Uterus (tissue), 4 donors: ENCODE results near the gene ZNF264. TPM values are rescaled to one million over a fixed set of nuclear protein-coding genes. Genes with fewer than 3 reads are reported as not detected.
"Not testable (repeated sequence)": the region's sequence is repeated elsewhere in the genome, so short reads cannot be mapped to it uniquely, and the experiment has no call there.

Source experiments
- DNase-seq, 2 donors: peaks; one replicate each; pipeline ENCODE4 v3.0.0-alpha.2; 2019 to 2020
- H3K27ac ChIP-seq, 2 donors: fragments of 200-600 bp; sonication (generic); 1 replicate in 1 of 2; 2 replicates in 1 of 2; pipeline ENCODE4 v1.5.1; 2016 to 2018
- H3K27me3 ChIP-seq, 2 donors: fragments of 200-600 bp; sonication (generic); one replicate each; pipeline ENCODE4 v1.5.1; 2018 to 2019; ENCODE audit warnings: control low read depth in 1 of 2
- H3K36me3 ChIP-seq, 2 donors: fragments of 200-600 bp; sonication (generic); one replicate each; pipeline ENCODE4 v1.5.1; 2019; ENCODE audit warnings: control low read depth in 1 of 2
- H3K4me1 ChIP-seq, 2 donors: fragments of 200-600 bp; sonication (generic); one replicate each; pipeline ENCODE4 v1.5.1; 2018 to 2019; ENCODE audit warnings: control low read depth in 1 of 2
- H3K4me3 ChIP-seq, 2 donors: fragments of 200-600 bp; sonication (generic); 1 replicate in 1 of 2; 2 replicates in 1 of 2; pipeline ENCODE4 v1.5.1; 2018 to 2019; ENCODE audit warnings: mild to moderate bottlenecking in 1 of 2
- H3K9me3 ChIP-seq, 2 donors: fragments of 200-600 bp; sonication (generic); one replicate each; pipeline ENCODE4 v1.5.1; 2019; ENCODE audit warnings: control low read depth in 1 of 2
- POLR2A ChIP-seq, 2 donors: fragments of 450-650 bp; IDR thresholded peaks; one replicate each; pipeline ENCODE4 v1.6.1; 2016; ENCODE audit warnings: antibody characterized with exemption in 2 of 2, mild to moderate bottlenecking in 1 of 2, moderate library complexity in 1 of 2
- intact Hi-C: fragments of 100-400 bp; cut with DNase I; formaldehyde crosslinking; loops from one replicate; pipeline ENCODE4 v1.15.1; 2023; ENCODE audit warnings: low total_unique reads
- total RNA-seq, 4 donors: library from RNA; depleted of rRNA in 3 of 4; stranded (reverse); fragments of >200 nt in 3 of 4; gene quantifications; one replicate each; pipeline versions ENCODE4 v1.1.0 to v1.2.4, GENCODE V29; 2014 to 2023
- TF ChIP-seq, protein P1 (sequence below), 4 experiments: fragments of 200-600 bp in 2 of 4; fragments of 450-650 bp in 2 of 4; sonication (generic) in 2 of 4; IDR thresholded peaks; one replicate each; pipeline ENCODE4 v1.5.1; 2016 to 2019; ENCODE audit warnings: antibody characterized with exemption in 4 of 4, mild to moderate bottlenecking in 2 of 4, moderate library complexity in 1 of 4
- donor health status: DM: yes; HTN: yes; CAD: no.

ZNF264 gene
- total RNA-seq, 4 donors from 2014 or later, result 16.8 to 109 (median 44.0) TPM

DNA sequence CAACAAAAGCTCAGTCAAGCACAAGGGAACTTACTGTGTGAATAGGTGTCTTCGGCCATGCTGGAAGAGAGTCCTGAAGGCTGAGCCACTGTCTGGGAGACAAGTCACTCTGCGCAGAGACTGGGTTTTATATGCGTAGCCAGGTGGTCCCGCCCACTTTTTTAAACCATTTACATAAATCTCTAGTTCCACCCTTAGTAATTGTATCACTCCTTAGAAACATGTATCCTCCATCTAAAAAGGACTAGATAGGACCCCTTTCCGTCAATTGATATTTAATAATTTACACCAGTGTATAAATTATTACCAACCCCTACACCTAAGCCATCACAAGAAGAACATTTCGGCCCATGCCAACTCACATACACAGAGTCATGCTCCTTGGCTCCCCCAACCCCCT, 23.9 kb upstream of the ZNF264 start, which contains the start of gene DUXA:
Gene DUXA, minus strand, starts transcription at position 101 of the 400 bp plus-strand sequence. Its CDS starts 42 bp downstream, at position 59.
- H3K9me3 ChIP-seq, result no peaks in the 10 kb centered on the region
- intact Hi-C loops, result no loop called here

DNA sequence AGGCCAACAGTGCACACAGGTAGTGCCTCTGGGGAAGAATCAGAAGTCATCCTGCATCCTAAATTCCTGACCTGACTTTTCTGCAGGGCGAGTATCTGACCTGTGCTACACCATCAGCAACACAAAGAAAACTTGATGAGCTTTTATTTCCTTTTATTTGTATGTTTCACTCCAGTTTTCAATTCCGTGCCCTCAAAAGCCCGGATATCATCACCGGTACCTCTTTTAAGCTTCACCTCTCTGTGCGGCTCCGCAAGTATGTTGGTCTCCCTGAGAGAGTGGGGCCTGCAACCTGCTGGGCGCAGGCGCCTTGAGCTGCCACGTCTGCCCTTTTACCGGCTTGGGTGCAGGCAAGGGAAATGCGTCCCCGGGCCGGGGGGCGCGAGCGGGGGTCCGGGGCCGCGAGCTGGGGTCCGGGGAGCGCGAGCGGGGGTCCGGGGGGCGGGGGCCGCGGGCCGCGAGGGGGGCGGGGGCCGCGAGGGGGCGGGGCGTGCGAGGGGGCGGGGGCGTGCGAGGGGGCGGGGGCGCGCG, 19.7 kb upstream of the ZNF264 start:
- intact Hi-C loops, result no loop called here
- no peaks in the 10 kb centered on the region for H3K27me3 ChIP-seq
- H3K27ac ChIP-seq, result peak overlapping the region; percentile 70 to 72

More for the DNA sequence above, 23.9 kb upstream of the ZNF264 start, which contains the start of gene DUXA:
- H3K4me1 ChIP-seq, result no peaks in the 10 kb centered on the region
- H3K27ac ChIP-seq, result no peak within 1 kb of the TSS
- H3K36me3 ChIP-seq, result no peaks in the 10 kb centered on the region
- no peak within 1 kb of the TSS for H3K4me3 ChIP-seq
- DNase-seq, result no peak
- TF ChIP-seq, protein P1, sequence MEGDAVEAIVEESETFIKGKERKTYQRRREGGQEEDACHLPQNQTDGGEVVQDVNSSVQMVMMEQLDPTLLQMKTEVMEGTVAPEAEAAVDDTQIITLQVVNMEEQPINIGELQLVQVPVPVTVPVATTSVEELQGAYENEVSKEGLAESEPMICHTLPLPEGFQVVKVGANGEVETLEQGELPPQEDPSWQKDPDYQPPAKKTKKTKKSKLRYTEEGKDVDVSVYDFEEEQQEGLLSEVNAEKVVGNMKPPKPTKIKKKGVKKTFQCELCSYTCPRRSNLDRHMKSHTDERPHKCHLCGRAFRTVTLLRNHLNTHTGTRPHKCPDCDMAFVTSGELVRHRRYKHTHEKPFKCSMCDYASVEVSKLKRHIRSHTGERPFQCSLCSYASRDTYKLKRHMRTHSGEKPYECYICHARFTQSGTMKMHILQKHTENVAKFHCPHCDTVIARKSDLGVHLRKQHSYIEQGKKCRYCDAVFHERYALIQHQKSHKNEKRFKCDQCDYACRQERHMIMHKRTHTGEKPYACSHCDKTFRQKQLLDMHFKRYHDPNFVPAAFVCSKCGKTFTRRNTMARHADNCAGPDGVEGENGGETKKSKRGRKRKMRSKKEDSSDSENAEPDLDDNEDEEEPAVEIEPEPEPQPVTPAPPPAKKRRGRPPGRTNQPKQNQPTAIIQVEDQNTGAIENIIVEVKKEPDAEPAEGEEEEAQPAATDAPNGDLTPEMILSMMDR (IDR thresholded peaks at IDR 0.05), result no peak
- TF ChIP-seq POLR2A (IDR thresholded peaks at IDR 0.05), result no peak
- H3K27me3 ChIP-seq, result no peaks in the 10 kb centered on the region

DNA sequence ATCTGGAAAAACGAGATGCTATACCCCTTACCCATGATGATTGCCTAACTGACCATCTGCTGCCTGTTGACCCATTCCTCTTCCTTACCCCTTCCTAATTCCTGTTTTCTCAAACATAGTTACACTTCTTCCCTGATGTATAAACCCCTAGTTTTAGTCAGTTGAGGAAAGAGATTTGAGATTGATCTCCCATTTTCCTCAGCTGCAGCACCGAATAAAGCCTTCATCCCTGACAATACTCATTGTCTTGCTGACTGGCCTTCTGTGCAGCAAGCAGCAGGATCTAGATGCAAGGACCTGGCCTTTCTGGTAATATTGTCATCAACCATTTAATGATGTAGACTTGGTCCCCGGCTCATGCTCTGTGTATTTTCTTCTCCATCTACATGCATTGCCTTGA, 999 bp upstream of the ZNF264 start:
- Histone ChIP-seq H3K4me1 (peaks cover 0 to 9% of the 10 kb centered on the region in 2 donors), H3K4me3 (no peak overlapping the region), H3K27ac (no peak overlapping the region), H3K27me3 (peaks cover 0 to 3% of the 10 kb centered on the region in 2 donors), H3K36me3 (no peaks in the 10 kb centered on the region), H3K9me3 (no peaks in the 10 kb centered on the region)
- DNase-seq, result no peak
- intact Hi-C loops, result no loop called here
- TF ChIP-seq, protein P1 (IDR thresholded peaks at IDR 0.05), result no peak
- TF ChIP-seq POLR2A (IDR thresholded peaks at IDR 0.05), result no peak

More for the DNA sequence above, 19.7 kb upstream of the ZNF264 start:
- Histone ChIP-seq H3K36me3 (no peaks in the 10 kb centered on the region), H3K4me1 (no peaks in the 10 kb centered on the region), H3K4me3 (peak overlapping the region; percentile 28 to 40), H3K9me3 (peaks cover 0 to 5% of the 10 kb centered on the region in 2 donors)
- TF ChIP-seq, protein P1 (IDR thresholded peaks at IDR 0.05), result no peak
- no peak for TF ChIP-seq POLR2A (IDR thresholded peaks at IDR 0.05)
- DNase-seq, result peak; percentile 19 to 53

DNA sequence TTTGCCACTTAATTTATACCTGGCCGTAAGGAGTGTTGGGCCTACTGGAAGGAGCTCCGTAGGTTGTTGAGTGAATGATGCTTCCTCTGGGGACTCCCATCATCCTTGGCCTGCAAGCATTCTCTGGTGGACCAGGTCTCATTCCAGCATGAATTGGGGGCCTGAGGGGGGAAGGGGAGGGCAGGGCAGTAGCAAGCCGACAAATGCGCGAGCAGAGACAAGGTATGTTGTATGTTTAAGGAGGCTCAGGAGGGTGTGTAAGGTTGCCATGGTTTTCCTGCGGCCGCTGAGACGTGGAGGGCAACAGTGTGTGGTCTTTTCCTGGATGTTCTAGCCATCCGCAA, 749 bp downstream of the ZNF264 start:
- Histone ChIP-seq H3K9me3 (no peaks in the 10 kb centered on the region), H3K27me3 (no peaks in the 10 kb centered on the region), H3K4me3 (peak overlapping the region; percentile 85 to 95), H3K4me1 (peaks cover 0 to 9% of the 10 kb centered on the region in 2 donors), H3K36me3 (no peaks in the 10 kb centered on the region), H3K27ac (peak overlapping the region; percentile 72 to 86)
- TF ChIP-seq POLR2A (IDR thresholded peaks at IDR 0.05), result no peak
- TF ChIP-seq, protein P1 (IDR thresholded peaks at IDR 0.05), result no peak
- intact Hi-C loops, result no loop called here
- DNase-seq, result no peak

DNA sequence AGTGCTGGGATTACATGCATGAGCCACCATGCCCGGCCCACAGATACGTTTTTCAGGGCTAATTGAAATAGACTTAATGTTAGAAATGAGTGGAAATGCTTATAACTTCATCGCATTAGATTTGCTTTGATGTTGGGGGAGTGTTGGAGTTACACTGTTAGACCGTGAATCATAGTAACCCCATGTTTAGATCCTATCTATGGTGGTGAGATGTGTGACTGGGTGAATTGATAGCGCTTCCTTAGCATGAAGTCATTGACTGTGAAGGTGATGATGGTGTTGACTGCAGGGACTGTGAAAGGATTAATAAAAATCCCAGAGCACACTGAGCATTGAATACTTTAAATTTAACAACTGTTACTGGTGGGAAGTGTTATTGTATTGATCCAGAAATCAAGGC, 1.7 kb downstream of the ZNF264 start:
- intact Hi-C loops, result no loop called here
- H3K4me1 ChIP-seq, result peaks cover 0 to 9% of the 10 kb centered on the region in 2 donors
- no peak for DNase-seq
- H3K36me3 ChIP-seq, result no peaks in the 10 kb centered on the region
- H3K27me3 ChIP-seq, result no peaks in the 10 kb centered on the region
- no peak overlapping the region for H3K27ac ChIP-seq
- H3K9me3 ChIP-seq, result no peaks in the 10 kb centered on the region
- H3K4me3 ChIP-seq, result peak overlapping the region in 1 of 2 donors; percentile 95
- TF ChIP-seq, protein P1 (IDR thresholded peaks at IDR 0.05), result no peak
- TF ChIP-seq POLR2A (IDR thresholded peaks at IDR 0.05), result no peak

DNA sequence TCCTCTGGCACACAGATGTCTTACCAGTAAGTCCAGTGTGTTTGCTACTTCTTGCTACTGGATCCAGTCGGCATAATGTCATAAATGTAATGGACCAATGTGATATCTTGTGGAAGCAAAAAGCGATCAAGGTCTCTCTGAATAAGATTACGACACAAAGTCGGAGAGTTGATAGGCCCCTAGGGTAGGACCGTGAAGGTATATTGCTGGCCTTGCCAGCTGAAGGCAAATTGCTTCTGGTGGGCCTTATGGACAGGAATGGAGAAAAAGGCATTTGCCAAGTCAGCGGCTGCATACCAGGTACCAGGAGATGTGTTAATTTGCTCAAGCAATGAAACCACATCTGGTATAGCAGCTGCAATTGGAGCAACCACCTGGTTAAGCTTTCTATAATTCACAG, 6.6 kb downstream of the ZNF264 start:
- H3K27me3 ChIP-seq, H3K9me3 ChIP-seq, H3K4me3 ChIP-seq, DNase-seq, H3K4me1 ChIP-seq, H3K27ac ChIP-seq, intact Hi-C loops, H3K36me3 ChIP-seq: not testable (repeated sequence)
